Dermis blood vessel endothelial cell (primary cell): ENCODE results near the gene SWAP70. TPM values are rescaled to one million over a fixed set of nuclear protein-coding genes. Genes with fewer than 3 reads are reported as not detected.

Experiments used
- DNase-seq: peaks from one replicate; pipeline ENCODE4 v3.0.0; 2010
- total RNA-seq: library from RNA; depleted of rRNA; stranded (reverse); fragments of >200 nt; gene quantifications from 2 replicates; pipeline ENCODE4 v1.2.3, GENCODE V29; 2014

The SWAP70 gene
- total RNA-seq, 1 donor from 2014 or later = 157 TPM

DNA sequence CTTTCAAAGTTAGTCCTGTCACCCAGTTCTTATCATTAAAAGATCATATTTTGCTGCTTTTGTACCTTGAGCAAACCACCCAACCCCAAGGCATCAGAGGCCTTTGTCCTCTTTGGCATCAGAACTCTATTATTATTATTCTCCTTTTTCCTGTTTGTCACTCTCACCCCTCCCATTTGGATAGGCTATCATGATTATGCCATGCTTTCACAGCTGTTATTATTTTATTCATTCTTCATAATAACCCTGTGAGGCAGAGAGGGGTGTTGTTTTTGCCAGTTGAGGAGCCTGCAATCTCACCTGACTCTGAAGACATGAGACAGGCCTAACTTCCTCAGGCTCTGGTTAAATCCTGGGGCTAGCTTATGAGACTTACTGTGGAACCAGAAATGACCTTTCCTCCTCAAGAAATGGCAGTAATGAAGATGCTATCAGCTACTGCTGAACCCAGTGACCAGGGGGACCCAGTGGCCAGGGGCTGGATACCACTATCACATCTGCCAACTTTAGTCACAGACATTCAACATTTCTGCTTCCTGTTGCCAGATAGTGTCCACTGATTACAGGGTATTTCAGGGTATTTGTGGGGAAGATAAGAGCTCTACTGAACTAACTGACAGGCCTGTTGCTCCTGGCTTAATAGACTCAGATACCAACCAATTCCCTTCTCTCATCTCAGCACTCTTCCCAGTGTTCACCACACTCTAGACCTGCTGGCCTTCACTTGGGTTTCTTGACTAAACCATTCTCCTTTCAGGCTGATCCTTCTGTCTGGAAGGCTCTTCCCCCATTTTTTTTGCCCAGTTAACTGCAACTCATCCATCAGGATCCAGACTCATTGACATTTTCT lies 11.8 kb upstream of the SWAP70 start:
- peak; percentile 47 for DNase-seq

DNA sequence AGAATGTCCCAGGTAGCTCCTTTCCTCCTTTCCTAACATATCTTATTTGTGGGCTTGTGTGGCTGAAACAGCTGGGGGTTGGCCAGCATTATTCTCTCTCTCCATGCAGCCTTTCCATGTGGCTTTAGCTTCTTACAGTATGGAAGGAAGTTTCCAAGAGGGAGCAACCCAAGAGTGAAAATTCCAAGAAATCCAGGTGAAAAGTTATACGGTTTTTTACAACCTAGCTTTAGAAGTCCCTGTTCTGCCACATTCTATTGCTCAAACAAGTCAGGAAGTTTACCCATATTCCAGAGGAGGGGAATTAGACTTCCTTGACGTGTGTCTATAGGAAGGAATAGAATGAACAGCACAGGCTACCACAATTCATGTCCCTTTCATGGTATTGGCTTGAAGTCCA lies 10.0 kb upstream of the SWAP70 start:
- DNase-seq = no peak

DNA sequence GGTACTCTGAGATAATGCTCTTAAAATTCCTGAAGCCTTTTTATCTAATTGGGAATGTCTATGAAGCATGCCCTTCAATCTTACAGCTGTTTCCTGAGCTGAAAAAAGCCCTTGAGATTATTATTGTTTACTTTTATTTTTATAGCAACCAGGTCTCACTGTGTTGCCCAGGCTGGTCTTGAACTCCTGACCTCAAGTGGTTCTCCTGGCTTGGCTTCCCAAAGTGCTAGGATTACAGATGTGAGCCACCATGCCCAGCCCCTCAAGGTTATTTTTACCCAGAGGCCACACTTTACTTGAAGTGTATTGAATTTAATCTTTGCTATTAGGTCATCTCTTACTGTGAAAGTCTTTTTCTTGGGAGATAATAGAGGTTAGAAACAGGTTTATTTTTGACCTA lies 7.0 kb upstream of the SWAP70 start:
- peak; percentile 40 for DNase-seq

DNA sequence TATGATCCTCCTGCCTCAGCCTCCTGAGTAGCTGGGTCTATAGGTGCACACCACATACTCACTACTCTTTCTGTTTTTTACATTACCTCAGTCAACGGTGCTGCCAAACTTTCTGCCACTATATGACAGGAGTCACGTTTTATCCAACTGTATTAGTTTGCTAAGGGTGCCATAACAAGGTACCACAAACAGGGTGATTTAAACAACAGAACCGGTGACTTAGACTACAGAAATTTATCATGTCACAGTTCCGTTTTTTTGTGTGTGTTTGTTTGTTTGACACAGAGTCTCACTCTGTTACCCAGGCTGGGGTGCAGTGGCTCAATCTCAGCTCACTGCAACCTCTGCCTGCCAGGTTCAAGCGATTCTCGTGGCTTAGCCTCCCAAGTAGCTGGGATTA lies 6.3 kb upstream of the SWAP70 start:
- DNase-seq = no peak

DNA sequence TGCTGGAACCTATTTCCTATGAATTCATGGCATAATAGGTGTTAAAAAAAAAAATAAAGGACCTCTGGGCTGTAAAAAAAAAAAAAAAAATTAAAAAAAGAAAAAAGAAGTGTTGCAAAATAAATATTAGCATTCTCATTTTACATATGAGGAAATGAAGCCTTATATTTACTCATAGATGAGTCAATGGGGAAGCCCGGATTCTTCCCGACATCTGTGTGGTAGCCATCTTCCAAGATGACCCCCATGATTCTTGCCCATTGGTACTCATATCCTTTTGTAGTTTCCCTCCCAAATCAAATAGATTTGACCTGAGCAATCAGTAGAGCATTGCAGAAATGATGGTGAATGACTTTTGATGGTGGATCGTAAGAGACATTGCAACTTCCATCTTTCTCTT lies 3.0 kb upstream of the SWAP70 start:
- peak; percentile 37 for DNase-seq

DNA sequence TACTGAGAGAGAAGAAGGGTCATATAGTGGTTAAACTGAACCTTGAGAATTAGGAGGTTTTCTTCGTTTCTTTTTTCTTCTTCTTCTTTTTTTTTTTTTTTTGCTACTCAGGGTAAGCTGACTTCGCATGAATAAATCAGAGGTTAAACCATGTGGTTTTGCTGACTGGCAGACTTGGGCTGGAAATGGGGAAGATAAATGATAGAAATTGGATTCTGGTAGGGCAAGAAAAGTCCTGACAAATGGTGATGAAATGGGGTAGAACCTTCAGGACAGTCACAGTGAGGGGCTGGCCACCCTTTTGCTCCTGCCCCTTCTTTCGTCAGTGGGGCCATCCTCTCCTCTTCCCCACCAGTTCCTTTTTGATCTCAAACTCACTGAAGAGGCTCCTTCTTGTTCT lies 1.6 kb upstream of the SWAP70 start:
- DNase-seq = no peak

DNA sequence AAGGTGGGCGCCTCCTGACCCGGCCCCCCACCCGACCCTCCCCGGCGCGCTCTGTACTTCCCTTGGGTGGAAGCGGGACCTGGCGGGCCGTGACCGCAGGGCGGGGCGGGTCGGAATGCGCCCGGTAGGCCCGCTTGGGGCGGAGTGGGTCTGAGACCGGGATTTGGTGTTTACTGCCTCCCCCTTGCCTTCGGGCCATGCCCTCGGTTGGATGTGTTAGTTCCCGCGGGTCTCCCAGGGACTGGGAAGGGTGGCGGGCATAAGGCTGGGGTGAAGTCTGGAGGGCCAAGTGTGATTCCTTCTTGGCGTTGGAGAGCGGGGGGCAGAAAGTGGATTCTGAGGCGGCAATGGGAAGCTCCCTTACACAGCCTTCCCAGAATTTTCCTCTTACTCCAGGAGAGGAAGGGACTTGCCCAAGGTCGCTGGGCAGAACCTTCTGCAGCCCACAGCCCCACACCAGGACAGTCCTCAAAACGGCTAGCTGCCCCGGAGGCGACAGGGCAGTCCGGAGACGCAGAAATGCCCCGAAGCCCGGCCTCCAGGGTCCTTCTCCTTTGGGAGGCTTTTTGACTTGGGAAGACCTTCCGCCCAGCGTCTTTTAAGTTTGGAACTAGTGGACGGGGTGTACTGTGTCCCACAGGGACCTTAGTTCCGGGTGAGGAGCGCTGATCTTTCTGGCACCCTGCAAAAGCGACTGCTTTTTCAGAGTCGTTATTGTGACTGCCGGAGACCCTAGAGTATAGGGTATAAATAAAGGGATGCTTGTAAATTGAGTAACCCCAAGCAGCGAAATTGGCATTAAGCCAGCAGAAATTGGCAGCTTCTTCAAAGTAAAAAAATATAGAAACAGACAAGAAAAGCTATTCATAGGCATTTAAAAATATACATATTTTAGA lies 647 bp downstream of the SWAP70 start:
- peak; percentile 66 for DNase-seq

DNA sequence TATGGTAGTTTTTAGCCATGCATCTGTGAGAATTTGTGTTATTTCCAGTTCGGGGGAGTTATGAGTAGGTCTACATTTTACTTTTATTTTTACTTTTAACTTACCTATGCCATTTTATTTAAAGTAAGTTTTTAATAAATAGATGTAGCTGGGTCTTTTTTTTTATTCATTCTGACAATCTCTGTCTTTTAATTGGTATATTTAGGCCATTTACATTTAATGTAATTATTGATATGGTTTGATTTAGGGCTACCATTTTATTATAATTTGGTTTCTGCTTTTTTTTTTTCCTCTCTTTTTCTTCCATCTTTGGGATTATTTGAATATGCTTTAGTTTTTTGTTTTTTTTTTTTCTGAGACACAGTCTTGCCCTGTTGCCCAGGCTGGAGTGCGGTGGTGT lies 1.9 kb downstream of the SWAP70 start:
- DNase-seq = no peak

DNA sequence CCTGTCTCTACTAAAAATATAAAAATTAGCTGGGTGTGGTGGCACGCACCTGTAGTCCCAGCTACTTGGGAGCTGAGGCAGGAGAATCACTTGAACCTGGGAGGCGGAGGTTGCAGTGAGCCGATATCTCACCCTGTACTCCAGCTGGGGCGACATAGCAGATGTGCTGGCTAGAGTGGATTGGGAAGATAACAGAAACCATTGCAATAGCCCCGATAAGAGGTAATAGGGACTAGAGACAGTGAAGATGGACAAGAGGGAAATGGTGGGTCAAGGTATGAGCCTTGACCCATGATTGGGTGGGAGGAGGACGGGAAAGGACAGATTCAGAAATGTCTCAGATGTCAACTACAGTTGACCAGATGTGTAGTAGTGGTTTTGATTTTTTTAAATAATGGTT lies 6.1 kb downstream of the SWAP70 start:
- DNase-seq = no peak

DNA sequence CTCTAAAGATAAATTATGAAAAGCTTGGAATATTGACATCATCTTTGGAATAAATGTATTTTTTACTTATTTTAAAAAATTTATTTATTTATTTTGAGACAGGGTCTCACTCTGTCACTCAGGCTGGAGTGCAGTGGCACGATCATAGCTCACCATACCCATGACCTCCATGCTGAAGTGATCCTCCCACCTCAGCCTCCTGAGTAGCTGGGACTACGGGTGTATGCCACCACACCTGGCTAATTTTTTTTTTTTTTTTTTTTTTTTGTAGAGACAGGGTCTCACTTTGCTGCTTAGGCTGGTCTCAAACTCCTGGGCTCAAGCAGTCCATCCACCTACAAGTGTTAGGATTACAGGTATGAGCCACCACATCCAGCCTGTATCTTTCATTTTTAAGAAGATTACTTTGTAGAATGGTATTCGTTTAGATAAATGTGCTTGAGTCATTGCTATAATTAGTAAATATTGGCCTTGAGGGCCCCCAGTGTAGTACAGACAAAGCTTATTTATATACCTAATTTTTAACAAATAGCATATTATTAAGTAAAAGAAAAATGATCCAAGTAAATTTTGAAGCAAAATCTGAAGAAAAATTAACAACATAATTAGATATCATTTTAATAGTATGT lies 8.5 kb downstream of the SWAP70 start:
- no peak for DNase-seq

DNA sequence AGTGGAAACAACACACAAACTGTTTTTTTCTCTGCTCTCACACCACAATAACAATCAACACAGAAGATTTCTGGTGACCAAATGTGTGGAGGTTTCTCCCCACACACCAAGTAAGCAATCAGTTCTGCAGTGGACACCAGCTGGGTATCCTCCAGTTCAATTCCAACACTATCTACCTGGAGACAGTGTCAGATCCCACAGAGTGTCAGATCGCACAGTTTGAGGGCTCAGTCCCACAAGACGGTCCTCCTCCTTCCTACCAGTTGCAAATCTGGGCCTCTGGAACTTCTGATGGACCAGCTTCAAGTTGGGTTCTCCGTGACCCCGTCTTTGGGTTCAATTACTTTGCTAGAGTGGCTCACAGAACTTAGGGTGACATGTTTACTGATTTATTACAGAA lies 9.0 kb downstream of the SWAP70 start:
- no peak for DNase-seq

DNA sequence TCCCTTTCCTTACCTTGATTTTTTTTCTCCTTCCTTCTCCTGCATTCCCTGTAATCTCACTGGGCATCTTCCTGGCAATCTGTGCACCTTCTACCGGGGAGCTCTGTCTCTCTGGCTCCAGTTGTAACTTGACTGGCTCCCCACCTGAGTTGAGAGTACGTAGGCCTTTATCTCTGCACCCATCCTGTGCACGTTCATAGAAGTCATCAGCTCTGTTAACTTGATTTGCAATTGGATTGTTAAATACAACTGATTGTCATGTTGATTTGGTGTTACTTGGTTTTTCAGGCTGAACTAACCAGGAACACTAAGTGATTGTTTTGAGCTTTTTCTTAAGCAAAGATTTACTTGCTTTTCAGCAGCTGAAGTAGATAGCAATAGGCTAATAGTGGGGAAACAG lies 11.8 kb downstream of the SWAP70 start:
- DNase-seq = no peak

DNA sequence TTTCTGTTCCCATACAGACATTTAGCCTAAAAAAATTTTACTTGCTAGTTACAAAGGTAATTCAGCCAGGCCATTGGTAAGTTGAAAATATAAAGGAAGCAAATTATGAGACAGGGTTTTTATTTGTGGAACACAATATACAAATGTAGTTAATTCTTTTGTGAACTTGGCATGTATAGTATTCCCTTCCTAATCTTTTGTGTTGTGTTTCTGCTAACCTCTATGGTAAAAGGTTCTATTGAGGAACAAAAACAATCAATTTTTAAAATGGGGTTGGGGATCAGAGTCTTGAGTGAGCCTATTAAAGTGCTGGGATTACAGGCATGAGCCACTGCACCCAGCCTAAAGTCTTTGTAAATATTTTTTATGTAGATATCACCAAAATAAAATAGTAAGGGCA lies 14.1 kb downstream of the SWAP70 start:
- no peak for DNase-seq

DNA sequence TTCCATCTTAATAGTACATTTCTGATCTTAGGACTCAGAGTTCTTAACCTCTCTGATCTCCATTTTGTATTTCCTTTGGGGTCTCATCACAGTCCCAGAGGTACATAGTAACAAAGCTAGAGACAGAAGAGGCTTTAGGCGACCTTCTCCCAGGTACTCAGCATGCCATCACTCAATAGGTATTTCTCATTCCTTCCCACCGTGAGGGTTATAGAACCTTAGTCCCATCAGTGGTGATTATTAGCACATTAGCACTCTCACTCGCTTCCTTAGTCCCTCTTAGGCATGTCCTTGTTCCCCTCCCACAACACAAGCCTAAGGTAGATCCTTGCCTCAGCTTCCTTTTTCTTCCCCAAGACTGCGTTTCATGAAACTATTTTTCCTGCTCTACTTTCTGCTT lies 14.7 kb downstream of the SWAP70 start:
- no peak for DNase-seq

DNA sequence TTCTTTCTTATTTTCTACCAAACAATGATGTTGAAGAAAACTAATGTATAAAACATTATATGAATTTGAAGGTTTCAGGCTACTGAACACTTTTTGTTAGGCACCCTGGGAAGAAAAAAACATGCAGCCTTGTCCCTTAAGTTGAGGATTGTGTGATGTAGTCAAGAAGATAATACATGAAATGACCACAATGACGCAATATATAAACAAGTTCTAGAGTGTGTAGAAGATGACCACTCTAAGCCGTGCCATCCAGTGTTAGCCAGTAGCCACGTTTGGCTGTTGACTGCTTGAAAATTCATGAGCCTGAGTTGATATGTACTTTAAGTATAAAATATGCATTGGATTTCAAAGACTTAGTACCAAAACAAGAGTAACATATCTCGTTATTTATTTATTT lies 16.2 kb downstream of the SWAP70 start:
- no peak for DNase-seq

DNA sequence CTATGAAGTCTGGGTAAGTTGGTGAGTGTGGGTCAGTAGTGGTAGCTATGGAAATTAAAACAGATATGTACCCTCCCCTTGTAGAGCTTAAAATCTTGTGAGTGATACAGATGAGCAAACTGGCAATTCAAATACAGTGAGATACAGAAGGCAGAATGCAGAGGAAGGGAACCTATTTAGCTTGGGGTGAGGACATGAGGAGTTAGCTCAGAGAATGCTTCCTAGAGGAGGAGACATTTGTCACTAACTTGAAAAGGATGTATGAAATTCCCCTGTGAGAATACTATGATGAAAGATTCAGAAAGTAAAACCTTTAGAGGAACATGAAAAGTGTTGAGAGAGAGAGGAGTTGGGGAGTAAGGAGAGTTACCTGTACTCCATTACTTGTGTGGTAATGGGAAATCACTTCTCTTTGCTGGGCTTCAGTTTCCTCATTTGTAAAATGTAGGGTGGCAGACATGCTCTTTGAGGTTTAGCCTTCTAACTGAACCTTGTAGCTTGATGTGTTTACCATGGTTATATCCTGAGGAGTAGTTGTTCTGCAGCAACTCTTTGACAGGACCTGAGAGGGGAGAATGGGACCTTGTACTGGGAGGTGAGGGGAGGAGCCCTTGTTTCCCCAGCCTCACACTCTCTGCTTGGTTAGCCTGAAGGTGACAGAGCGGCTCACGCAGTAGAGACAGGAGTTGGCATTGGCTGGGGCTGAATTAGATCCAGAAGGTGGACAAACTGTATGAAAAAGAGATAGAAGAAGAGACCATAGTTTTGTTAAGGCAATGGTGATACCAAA lies 17.9 kb downstream of the SWAP70 start:
- no peak for DNase-seq

DNA sequence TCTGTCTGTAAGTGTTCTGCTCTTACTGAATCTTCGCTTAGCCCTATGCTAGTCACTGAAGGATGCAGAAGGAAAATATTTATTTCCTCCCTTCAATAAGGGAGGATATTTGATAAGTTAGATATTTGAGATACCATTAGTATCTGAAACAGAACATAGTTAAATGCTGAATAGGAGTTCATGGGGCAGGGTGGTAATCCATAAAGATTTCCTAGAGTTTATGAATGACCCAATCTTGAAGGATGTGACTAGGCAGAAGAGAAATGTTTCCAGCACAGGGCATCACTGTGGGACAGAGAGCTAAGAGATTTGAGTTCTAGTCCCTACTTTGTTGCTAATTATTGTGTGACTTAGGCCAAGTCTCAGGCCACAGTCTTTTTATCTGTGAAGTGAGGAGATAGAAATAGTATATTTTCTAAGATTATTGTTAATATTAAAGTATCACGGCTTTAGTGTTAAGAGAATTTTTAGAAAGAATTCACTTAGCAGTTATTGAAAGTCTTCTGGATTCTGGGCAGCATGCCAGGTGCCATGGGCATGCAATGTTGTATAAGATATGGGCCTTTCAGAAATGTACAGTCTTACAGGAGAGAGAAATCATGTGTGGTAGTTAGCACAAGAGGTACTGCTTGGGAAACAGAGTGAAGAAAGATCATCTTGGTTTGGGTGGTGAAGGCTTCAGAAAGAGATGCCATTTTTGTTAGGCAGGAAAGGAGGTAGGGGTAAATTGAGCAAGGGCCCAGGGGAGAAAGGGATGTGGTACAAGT lies 24.0 kb downstream of the SWAP70 start:
- peak; percentile 81 for DNase-seq

DNA sequence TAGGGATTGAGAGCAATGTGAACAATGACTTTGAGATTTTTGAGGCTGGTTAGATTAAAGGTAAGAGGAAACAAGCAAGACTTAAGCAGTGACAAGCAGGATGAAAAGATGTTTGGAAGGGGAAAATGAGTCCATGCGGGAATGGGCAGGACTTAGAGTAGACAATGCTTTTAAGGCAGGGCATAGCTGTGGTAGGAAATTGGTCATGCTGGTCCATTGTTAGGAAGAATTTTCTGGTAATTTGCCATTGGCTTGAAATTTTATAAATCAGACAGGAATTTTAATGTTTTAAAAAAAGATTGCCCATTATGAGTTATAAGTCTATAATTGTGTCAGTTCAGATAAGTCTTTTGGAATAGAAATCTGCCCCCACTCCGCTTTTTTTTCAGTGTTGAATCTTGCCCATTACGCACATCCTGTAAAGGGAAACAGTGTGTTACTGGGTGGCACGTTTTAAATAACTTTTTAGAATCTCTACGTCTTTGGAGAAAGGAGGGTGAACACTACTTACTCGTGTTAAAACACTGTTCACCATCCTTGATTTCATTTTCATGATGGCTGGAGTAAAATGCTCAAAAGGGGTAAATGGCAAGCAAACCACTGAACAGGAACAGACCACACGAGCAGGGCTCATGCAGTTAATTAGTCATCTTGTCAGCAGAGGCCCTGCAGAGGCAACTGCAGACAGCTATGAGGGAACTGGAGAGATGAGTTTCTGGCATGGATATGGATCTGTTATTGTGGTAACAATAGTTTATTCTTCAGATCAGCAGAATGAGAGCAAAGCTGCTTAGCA lies 25.0 kb downstream of the SWAP70 start:
- DNase-seq = peak; percentile 97

DNA sequence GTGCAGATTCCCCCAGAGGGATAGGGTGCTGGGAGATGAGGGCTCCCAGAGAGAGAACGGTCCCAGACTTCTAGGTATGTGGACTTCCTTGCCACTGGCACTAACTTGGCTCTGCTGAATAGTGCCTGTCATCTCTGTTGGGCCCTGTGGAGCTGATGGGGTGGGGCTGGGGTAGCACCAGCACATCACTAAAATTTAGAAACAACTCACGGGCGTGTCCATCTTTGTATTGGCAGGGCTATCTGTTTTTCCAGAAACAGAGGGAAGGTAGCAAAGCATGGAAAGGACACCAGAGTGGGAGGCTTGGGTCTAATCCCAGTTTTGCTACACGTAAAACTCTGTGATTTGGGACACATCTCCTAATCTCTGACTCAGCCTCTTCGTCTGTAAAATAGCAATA lies 25.8 kb downstream of the SWAP70 start:
- DNase-seq = peak; percentile 27

DNA sequence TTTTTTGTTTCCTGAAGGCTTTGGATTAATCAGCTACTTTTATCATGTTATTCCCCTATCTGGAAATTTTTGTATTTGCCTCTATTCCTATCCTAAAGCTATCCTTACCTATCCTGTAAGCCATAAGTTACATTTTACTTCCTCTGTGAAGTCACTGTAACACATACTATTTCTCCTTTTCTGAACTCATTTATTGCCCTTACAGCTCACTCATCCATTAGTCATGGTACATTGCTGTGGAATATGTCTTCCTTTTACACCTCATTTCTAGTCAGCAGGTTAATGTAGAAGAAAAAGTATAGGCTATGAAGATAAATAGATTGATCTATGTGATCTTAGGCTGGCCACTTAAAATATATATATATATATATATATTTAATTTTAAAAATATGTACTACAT lies 28.0 kb downstream of the SWAP70 start:
- DNase-seq = peak; percentile 59

DNA sequence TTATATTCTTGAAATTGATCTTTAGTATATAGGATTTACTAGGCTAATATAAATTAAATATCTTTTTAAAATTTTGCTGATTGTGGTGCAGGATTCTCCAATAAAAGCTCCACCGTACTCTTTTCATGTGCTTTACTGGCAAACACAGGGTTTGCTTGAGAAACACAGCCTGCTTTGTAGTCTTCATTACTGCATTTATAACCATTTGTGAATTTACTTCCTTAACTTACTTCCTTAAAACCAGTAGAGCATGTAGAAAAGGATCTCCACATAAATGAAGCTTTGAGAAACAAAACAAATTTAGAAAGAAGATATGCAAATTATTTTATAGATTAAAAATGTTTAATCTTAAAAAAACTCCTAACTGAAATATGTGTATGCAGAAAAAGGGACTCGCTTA lies 28.8 kb downstream of the SWAP70 start:
- DNase-seq = no peak
